ENCODE measurements around the gene SLC9B2. TPM values are rescaled to one million over a fixed set of nuclear protein-coding genes. Genes with fewer than 3 reads are reported as not detected.

The SLC9B2 gene
- total RNA-seq, 3 donors from 2014 or later: 41.7 to 47.0 (median 44.4) TPM

- peaks cover 20% of the 10 kb centered on the region for H3K36me3 Mint-ChIP-seq (ENCODE audit: insufficient read depth)
- H3K9me3 Mint-ChIP-seq: no peaks in the 10 kb centered on the region
- H3K4me3 Mint-ChIP-seq: no peak overlapping the region
- DNase-seq (no peak), ATAC-seq (no peak)
- H3K27me3 Mint-ChIP-seq (ENCODE audit: low read depth): no peaks in the 10 kb centered on the region
- H3K4me1 Mint-ChIP-seq (ENCODE audit: low read depth): peaks cover 17% of the 10 kb centered on the region
Observed at GRCh38 chr4:103092245-103092644, 15.7 kb upstream of the SLC9B2 start.

- peaks cover 25% of the 10 kb centered on the region for H3K36me3 Mint-ChIP-seq (ENCODE audit: insufficient read depth)
- no peak overlapping the region for H3K4me3 Mint-ChIP-seq
- DNase-seq (peak; percentile 20), ATAC-seq (peak; percentile 32 to 55)
- H3K27me3 Mint-ChIP-seq (ENCODE audit: low read depth): no peaks in the 10 kb centered on the region
- peaks cover 12% of the 10 kb centered on the region for H3K4me1 Mint-ChIP-seq (ENCODE audit: low read depth)
- H3K9me3 Mint-ChIP-seq: no peaks in the 10 kb centered on the region
Observed at GRCh38 chr4:103091601-103092223, 15.2 kb upstream of the SLC9B2 start.

DNA sequence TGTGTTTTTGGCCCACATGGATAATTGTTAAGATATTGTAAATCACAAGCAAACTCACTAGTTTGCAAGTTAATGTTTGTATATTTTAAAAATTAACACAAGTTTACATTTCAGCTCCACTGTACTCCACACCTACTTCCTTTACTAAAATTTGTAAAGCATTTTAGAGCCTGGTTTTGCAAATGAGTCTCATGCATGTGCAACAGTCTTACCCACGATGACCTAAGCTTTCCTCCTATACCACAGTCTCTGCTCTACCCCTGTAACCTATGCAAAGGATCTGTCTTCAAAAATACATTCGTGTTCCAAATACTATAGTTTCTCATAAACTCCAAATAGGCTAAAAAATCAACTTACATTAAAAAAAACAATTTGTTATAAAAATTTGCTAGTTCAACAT, 12.9 kb upstream of the SLC9B2 start:
- peaks cover 11% of the 10 kb centered on the region for H3K4me1 Mint-ChIP-seq (ENCODE audit: low read depth)
- DNase-seq (no peak), ATAC-seq (no peak)
- H3K9me3 Mint-ChIP-seq: no peaks in the 10 kb centered on the region
- no peak overlapping the region for H3K4me3 Mint-ChIP-seq
- H3K36me3 Mint-ChIP-seq (ENCODE audit: insufficient read depth): peaks cover 35% of the 10 kb centered on the region
- H3K27me3 Mint-ChIP-seq (ENCODE audit: low read depth): no peaks in the 10 kb centered on the region

GRCh38 chr4:103086551-103086950, 10.0 kb upstream of the SLC9B2 start:
- ATAC-seq: no peak
- H3K36me3 Mint-ChIP-seq (ENCODE audit: insufficient read depth): peaks cover 36% of the 10 kb centered on the region
- H3K4me3 Mint-ChIP-seq: no peak overlapping the region
- no peaks in the 10 kb centered on the region for H3K27me3 Mint-ChIP-seq (ENCODE audit: low read depth)
- H3K4me1 Mint-ChIP-seq (ENCODE audit: low read depth): no peaks in the 10 kb centered on the region
- no peaks in the 10 kb centered on the region for H3K9me3 Mint-ChIP-seq
- DNase-seq: no peak

DNA sequence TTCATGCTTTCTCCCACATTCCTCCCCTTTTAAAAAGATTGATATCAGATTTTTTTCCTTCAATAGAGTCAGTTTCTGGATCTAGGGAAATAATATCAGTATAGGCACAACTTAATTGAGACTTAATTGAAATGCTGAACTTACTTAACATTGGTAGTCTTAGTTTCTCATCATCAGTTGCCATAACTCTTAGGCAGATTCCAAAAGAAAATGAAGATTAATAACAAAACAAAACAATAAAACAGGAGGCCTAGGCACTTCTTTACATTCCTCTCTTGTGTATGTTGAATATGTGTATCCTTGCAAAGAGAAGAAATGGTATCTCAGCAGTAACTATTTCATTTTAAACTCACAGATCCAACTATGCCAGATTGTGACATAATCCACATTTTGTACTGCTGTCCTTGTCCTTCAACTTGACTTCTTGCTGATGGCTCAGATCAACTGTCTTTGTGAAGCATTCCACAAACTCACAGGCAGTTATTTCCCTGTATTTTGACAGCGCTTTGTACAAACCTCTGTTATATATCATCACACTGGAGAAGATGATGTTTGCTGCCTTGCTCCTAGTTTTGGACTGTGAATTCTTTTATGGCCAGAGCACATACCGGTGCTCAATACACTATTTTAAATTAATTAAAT, 9.1 kb upstream of the SLC9B2 start:
- Mint-ChIP-seq H3K4me1 (ENCODE audit: low read depth) (no peaks in the 10 kb centered on the region), H3K9me3 (no peaks in the 10 kb centered on the region), H3K27me3 (ENCODE audit: low read depth) (no peaks in the 10 kb centered on the region), H3K4me3 (no peak overlapping the region), H3K36me3 (ENCODE audit: insufficient read depth) (peaks cover 38% of the 10 kb centered on the region)
- ATAC-seq: no peak
- DNase-seq: no peak

DNA sequence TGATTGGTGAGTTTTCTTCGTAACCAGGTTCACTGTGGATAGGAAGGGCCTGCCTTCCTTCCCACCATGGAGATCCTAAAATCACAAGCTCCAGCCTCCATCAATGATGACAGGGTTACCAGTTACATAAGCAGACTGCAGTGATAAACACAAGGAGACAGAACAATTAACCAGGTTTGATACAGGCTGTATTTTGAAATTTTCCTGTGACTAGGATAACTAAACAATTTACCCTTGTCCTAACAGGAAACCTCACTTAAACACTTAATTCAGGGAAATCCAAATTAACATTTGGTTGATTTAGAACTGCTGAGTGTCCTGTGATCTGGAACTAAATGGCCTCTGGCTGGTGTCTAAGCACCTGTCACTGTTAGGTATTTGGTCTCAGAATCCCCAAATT, 3.1 kb upstream of the SLC9B2 start:
- no peak overlapping the region for H3K4me3 Mint-ChIP-seq

GRCh38 chr4:103075894-103076746, 441 bp downstream of the SLC9B2 start:
- no peaks in the 10 kb centered on the region for H3K27me3 Mint-ChIP-seq (ENCODE audit: low read depth)
- DNase-seq (peak; percentile 63), ATAC-seq (peak; percentile 71 to 72)
- H3K36me3 Mint-ChIP-seq (ENCODE audit: insufficient read depth): peaks cover 6% of the 10 kb centered on the region
- H3K9me3 Mint-ChIP-seq: no peaks in the 10 kb centered on the region
- H3K4me1 Mint-ChIP-seq (ENCODE audit: low read depth): peaks cover 40% of the 10 kb centered on the region
- H3K4me3 Mint-ChIP-seq: peak overlapping the region; percentile 91

More for the DNA sequence above, 3.1 kb upstream of the SLC9B2 start:
- peaks cover 13% of the 10 kb centered on the region for H3K36me3 Mint-ChIP-seq (ENCODE audit: insufficient read depth)
- no peak for ATAC-seq
- H3K9me3 Mint-ChIP-seq: no peaks in the 10 kb centered on the region
- H3K27me3 Mint-ChIP-seq (ENCODE audit: low read depth): no peaks in the 10 kb centered on the region
- DNase-seq: no peak
- peaks cover 26% of the 10 kb centered on the region for H3K4me1 Mint-ChIP-seq (ENCODE audit: low read depth)

DNA sequence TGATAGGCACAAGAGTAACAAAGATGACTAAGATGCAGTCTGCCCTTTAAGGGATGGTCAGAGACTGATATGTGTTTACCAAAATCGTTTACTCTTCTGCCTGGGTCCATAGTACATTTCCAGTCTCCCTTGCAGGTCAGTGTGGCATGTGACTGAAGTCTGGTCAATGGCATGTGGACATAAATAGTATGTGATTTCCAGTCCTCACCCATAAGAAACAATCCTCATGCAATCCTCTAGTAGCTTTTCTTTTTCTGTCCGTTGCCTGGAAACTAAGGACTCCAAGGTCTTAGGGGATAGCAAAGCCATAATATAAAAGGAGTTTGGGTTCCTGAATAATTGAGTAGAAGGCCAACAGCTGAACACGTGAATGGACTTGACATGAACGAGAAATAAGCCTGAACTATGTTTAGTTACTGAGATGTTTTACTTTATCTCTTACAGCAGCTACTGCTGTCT, 1.1 kb downstream of the SLC9B2 start:
- no peaks in the 10 kb centered on the region for H3K27me3 Mint-ChIP-seq (ENCODE audit: low read depth)
- ATAC-seq: no peak
- peaks cover 2% of the 10 kb centered on the region for H3K36me3 Mint-ChIP-seq (ENCODE audit: insufficient read depth)
- H3K9me3 Mint-ChIP-seq: no peaks in the 10 kb centered on the region
- peaks cover 42% of the 10 kb centered on the region for H3K4me1 Mint-ChIP-seq (ENCODE audit: low read depth)
- DNase-seq: no peak
- peak overlapping the region; percentile 91 for H3K4me3 Mint-ChIP-seq

GRCh38 chr4:103074744-103075434, 1.7 kb downstream of the SLC9B2 start:
- Mint-ChIP-seq H3K4me3 (peak overlapping the region; percentile 91), H3K36me3 (ENCODE audit: insufficient read depth) (peaks cover 2% of the 10 kb centered on the region), H3K9me3 (no peaks in the 10 kb centered on the region), H3K4me1 (ENCODE audit: low read depth) (peaks cover 42% of the 10 kb centered on the region), H3K27me3 (ENCODE audit: low read depth) (no peaks in the 10 kb centered on the region)
- DNase-seq: no peak
- no peak for ATAC-seq

DNA sequence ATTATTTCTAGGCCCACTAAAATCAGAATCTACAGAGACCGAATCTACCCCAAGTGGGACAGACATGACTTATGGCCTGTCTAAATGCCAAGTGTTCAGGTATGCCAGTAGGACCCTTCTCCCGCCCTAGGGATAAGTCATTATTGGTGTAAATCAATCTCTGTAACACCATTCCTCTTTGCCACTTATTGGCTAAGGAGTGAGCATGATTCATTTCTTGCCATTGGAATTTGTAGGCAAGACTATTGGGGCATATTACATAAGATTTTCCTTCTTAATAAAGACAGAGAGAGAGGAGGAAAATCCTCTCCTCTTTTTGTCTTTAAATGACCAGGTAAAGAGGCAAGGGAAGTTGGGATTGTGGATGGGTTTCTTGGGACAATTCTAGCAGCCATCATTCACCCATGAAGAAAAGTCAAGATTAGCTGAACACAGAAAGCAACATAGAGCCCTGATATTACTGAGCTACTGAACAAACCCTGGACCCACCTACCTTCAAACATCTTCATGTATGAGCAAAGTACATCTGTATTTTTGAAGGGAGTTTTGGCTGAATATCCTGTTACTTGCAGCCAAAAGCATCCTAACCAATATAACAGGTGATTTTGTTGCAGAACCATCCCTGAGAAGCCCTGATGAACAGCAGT, 2.6 kb downstream of the SLC9B2 start:
- H3K36me3 Mint-ChIP-seq (ENCODE audit: insufficient read depth): peaks cover 2% of the 10 kb centered on the region
- H3K27me3 Mint-ChIP-seq (ENCODE audit: low read depth): no peaks in the 10 kb centered on the region
- peaks cover 38% of the 10 kb centered on the region for H3K4me1 Mint-ChIP-seq (ENCODE audit: low read depth)
- ATAC-seq (no peak), DNase-seq (no peak)
- H3K9me3 Mint-ChIP-seq: no peaks in the 10 kb centered on the region
- H3K4me3 Mint-ChIP-seq: peak overlapping the region; percentile 91

DNA sequence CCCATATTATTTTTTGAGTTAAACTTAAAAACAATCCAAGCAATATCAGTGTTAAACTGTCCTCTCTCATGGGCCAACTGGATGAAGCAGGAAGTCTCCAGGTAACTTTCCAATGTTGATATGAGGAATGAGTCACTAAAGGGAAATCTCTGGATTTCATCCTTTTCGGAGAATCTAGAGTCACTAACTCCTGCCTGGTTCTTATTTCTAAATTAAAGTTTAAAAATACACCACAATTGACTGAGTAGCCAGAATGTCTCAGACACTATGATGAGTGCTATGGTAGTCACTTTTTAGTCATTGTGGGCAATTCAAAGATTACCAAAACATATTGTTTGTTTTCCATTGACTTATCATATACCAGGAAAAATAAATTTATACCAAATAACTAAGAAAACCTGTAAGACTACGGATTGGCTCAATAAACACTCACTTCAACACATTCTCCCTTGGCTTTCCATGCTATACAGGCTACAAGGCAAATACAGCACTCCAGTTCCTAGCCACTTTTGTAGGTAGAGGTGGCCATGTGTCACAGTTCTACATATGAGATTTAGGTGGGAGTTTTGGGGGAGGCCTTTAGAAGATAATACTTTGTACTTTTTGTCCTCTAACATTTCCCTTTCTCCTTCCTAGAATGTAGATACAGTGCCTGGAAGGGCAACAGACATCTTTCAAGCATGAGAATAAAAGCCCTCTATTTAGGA, 8.6 kb downstream of the SLC9B2 start:
- ATAC-seq: peak; percentile 80 to 85
- H3K36me3 Mint-ChIP-seq (ENCODE audit: insufficient read depth): peaks cover 26% of the 10 kb centered on the region
- no peaks in the 10 kb centered on the region for H3K9me3 Mint-ChIP-seq
- H3K4me1 Mint-ChIP-seq (ENCODE audit: low read depth): peaks cover 18% of the 10 kb centered on the region
- no peak for DNase-seq
- no peak overlapping the region for H3K4me3 Mint-ChIP-seq
- H3K27me3 Mint-ChIP-seq (ENCODE audit: low read depth): no peaks in the 10 kb centered on the region

DNA sequence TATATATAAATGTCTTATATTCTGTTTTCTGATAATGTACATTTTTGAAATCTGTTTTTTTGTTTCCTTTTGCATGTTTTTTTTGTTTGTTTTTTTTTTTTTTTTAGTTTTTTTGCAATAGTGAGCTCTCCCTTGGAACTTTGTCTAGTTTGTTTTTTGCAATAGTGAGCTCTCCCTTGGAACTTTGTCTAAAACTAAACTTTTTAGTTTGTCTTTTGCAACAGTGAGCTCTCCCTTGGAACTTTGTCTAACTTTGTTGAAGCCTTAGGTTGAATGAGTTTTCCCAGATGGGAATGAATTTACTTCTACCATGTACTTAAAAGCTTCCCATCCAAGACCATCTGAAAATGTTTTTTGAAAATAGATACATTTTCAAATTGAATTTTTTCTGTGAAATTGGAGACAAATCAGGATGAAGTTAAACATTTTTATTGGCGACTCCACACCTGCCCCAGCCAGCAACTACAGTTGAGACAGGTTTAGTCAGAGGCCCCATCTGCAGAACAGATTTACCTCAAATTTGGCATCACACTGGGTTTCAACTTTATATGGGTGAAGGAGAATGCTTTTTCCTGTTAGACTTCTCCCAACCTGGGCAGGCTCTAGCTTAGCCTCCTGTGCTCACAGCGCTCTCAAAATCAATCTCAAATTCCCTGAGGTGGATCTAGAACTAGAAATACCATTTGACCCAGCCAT, 16.0 kb downstream of the SLC9B2 start:
- Mint-ChIP-seq H3K36me3 (ENCODE audit: insufficient read depth) (peaks cover 18% of the 10 kb centered on the region), H3K9me3 (no peaks in the 10 kb centered on the region), H3K4me3 (no peak overlapping the region), H3K27me3 (ENCODE audit: low read depth) (no peaks in the 10 kb centered on the region), H3K4me1 (ENCODE audit: low read depth) (no peaks in the 10 kb centered on the region)
- no peak for ATAC-seq
- DNase-seq: no peak

- Mint-ChIP-seq H3K27me3 (ENCODE audit: low read depth) (no peaks in the 10 kb centered on the region), H3K9me3 (no peaks in the 10 kb centered on the region), H3K4me3 (no peak overlapping the region), H3K4me1 (ENCODE audit: low read depth) (peaks cover 8% of the 10 kb centered on the region), H3K36me3 (ENCODE audit: insufficient read depth) (peaks cover 7% of the 10 kb centered on the region)
- ATAC-seq (no peak), DNase-seq (no peak)
Observed at GRCh38 chr4:103054030-103054429, 22.5 kb downstream of the SLC9B2 start.
